DND-41 (cell line): ENCODE data around the gene OSBPL8.

Experiments used
- CTCF ChIP-seq: IDR thresholded peaks from 2 replicates; pipeline ENCODE4 v1.5.1; 2012; ENCODE audit warnings: borderline replicate concordance, low read length, moderate library complexity, mild to moderate bottlenecking; ENCODE audit not compliant: poor library complexity, severe bottlenecking; ENCODE audit errors: extremely low read depth
- EZH2 ChIP-seq: IDR thresholded peaks from 3 replicates; pipeline ENCODE4 v1.6.1; 2012; ENCODE audit warnings: borderline replicate concordance, low read depth, mild to moderate bottlenecking, moderate library complexity, low read length, inconsistent platforms; ENCODE audit not compliant: severe bottlenecking

DNA sequence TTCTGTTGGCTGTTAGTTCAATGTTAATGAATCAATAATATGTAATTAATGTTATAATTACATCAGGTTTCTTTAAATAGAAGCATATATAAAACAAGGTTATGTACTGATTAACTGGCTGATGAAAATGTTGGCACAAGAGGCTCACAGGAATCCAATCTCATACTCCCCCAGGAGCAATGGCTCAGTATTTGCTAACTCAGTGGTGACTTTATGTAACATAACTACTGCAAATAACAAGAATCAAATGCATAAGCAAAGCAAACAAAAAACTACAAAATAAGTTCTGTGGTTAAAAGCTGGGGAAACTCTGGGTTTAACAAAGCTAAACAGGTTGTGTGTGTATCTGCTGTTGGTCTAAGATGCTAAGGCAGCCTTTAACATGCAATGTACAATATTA lies 183.6 kb downstream of the OSBPL8 start:
- TF ChIP-seq CTCF, result no peak
- no peak for TF ChIP-seq EZH2
